ENCODE measurements around the gene PCLO. TPM values are rescaled to one million over a fixed set of nuclear protein-coding genes. Genes with fewer than 3 reads are reported as not detected.

Gene PCLO
- polyA plus RNA-seq, 1 donor (not counting 4 experiments of a cell fraction or from before 2014, with no cell fraction given) = 1.8 TPM

DNA sequence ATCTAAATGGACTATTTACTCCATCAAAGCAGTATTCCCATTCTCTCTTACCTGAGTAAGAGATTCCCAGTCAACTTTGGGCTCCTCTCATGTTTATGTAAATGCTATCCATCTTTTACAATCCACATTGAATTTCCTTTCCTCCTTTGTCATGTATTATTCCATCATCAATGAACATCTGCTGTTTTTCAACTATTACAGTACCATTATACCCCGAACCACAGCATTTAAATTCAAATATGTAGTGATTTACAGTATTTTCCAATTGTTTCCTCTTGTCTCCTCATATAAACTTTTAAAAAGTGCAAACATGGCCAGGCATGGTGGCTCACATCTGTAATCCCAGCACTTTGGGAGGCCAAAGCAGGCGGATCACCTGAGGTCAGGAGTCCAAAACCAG, 20.3 kb downstream of the PCLO start:
- Histone ChIP-seq H4K20me1 (ENCODE audit: control insufficient read depth, extremely low read depth, insufficient read depth, low read length) (no peaks in the 10 kb centered on the region), H3K9ac (ENCODE audit: control insufficient read depth, extremely low read depth, insufficient read depth, low read length) (no peak overlapping the region), H3K4me3 (ENCODE audit: control insufficient read depth in 2 of 3, extremely low read depth in 1 of 3, insufficient read depth in 2 of 3, low read depth in 1 of 3, low read length in 3 of 3) (no peak overlapping the region), H3K36me3 (ENCODE audit: control insufficient read depth in 2 of 2, extremely low read depth in 1 of 2, insufficient read depth in 2 of 2, low read length in 2 of 2) (no peaks in the 10 kb centered on the region), H3K27ac (ENCODE audit: control insufficient read depth, insufficient read depth, low read length) (no peak overlapping the region), H3K27me3 (ENCODE audit: control insufficient read depth, extremely low read depth, insufficient read depth, low read length) (no peaks in the 10 kb centered on the region), H3K4me1 (ENCODE audit: control insufficient read depth, extremely low read depth, insufficient read depth, low read length) (no peaks in the 10 kb centered on the region), H3K9me1 (ENCODE audit: control insufficient read depth, extremely low read depth, insufficient read depth, low read length) (no peaks in the 10 kb centered on the region), H3K4me2 (ENCODE audit: control insufficient read depth, extremely low read depth, insufficient read depth, low read depth, low read length) (no peak overlapping the region), H3K79me2 (ENCODE audit: control insufficient read depth, insufficient read depth, low read length) (no peaks in the 10 kb centered on the region), H2AFZ (ENCODE audit: control insufficient read depth, low read length) (no peak overlapping the region), H3K9me3 (ENCODE audit: control insufficient read depth, low read depth, low read length) (no peaks in the 10 kb centered on the region)
- TF ChIP-seq, protein P1, sequence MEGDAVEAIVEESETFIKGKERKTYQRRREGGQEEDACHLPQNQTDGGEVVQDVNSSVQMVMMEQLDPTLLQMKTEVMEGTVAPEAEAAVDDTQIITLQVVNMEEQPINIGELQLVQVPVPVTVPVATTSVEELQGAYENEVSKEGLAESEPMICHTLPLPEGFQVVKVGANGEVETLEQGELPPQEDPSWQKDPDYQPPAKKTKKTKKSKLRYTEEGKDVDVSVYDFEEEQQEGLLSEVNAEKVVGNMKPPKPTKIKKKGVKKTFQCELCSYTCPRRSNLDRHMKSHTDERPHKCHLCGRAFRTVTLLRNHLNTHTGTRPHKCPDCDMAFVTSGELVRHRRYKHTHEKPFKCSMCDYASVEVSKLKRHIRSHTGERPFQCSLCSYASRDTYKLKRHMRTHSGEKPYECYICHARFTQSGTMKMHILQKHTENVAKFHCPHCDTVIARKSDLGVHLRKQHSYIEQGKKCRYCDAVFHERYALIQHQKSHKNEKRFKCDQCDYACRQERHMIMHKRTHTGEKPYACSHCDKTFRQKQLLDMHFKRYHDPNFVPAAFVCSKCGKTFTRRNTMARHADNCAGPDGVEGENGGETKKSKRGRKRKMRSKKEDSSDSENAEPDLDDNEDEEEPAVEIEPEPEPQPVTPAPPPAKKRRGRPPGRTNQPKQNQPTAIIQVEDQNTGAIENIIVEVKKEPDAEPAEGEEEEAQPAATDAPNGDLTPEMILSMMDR (optimal IDR thresholded peaks at IDR 0.05 in 1 of 3, IDR thresholded peaks at IDR 0.05 in 1 of 3, conservative IDR thresholded peaks at IDR 0.05 in 1 of 3; ENCODE audit: extremely low read depth in 1 of 3, insufficient read depth in 2 of 3, low read length in 3 of 3) = no peak
- TF ChIP-seq EZH2 (IDR thresholded peaks at IDR 0.05; ENCODE audit: low read length) = no peak
- FAIRE-seq (no peak), DNase-seq (ENCODE audit: low read depth, low spot score) (no peak)
- dilution Hi-C loops (cut with MboI; ENCODE audit: extremely low pct_ligation_motif_present, low sequenced_read_pairs) = no loop called here

DNA sequence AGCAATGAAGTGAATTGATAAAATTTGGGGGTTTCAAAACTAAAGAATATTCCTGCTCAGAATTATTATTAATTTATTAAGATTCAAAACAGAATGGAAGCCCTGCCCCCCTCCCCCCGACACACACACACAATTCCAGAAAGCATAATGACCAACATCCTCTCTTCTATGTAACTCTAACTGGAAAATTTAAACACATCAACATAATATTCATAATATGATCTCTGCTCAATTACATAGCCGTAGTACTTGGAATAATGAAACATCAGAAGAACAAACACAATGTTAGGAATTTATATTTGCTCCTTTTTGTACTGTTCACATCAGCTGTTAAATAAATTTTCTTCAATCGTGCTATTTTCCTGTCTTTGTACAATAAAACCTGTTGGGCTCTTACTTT, 20.8 kb downstream of the PCLO start:
- H3K9me1 ChIP-seq (ENCODE audit: control insufficient read depth, extremely low read depth, insufficient read depth, low read length) = no peaks in the 10 kb centered on the region
- H3K36me3 ChIP-seq (ENCODE audit: control insufficient read depth in 2 of 2, extremely low read depth in 1 of 2, insufficient read depth in 2 of 2, low read length in 2 of 2) = no peaks in the 10 kb centered on the region
- no peak overlapping the region for H3K4me3 ChIP-seq (ENCODE audit: control insufficient read depth in 2 of 3, extremely low read depth in 1 of 3, insufficient read depth in 2 of 3, low read depth in 1 of 3, low read length in 3 of 3)
- dilution Hi-C loops (cut with MboI; ENCODE audit: extremely low pct_ligation_motif_present, low sequenced_read_pairs) = no loop called here
- FAIRE-seq = no peak
- no peak overlapping the region for H2AFZ ChIP-seq (ENCODE audit: control insufficient read depth, low read length)
- TF ChIP-seq EZH2 (IDR thresholded peaks at IDR 0.05; ENCODE audit: low read length) = no peak
- TF ChIP-seq, protein P1 (optimal IDR thresholded peaks at IDR 0.05 in 1 of 3, IDR thresholded peaks at IDR 0.05 in 1 of 3, conservative IDR thresholded peaks at IDR 0.05 in 1 of 3; ENCODE audit: extremely low read depth in 1 of 3, insufficient read depth in 2 of 3, low read length in 3 of 3) = no peak
- H3K9me3 ChIP-seq (ENCODE audit: control insufficient read depth, low read depth, low read length) = no peaks in the 10 kb centered on the region
- H3K27me3 ChIP-seq (ENCODE audit: control insufficient read depth, extremely low read depth, insufficient read depth, low read length) = no peaks in the 10 kb centered on the region
- no peak overlapping the region for H3K4me2 ChIP-seq (ENCODE audit: control insufficient read depth, extremely low read depth, insufficient read depth, low read depth, low read length)
- H3K27ac ChIP-seq (ENCODE audit: control insufficient read depth, insufficient read depth, low read length) = no peak overlapping the region
- no peaks in the 10 kb centered on the region for H4K20me1 ChIP-seq (ENCODE audit: control insufficient read depth, extremely low read depth, insufficient read depth, low read length)
- H3K9ac ChIP-seq (ENCODE audit: control insufficient read depth, extremely low read depth, insufficient read depth, low read length) = no peak overlapping the region
- H3K79me2 ChIP-seq (ENCODE audit: control insufficient read depth, insufficient read depth, low read length) = no peaks in the 10 kb centered on the region
- H3K4me1 ChIP-seq (ENCODE audit: control insufficient read depth, extremely low read depth, insufficient read depth, low read length) = no peaks in the 10 kb centered on the region
- no peak for DNase-seq (ENCODE audit: low read depth, low spot score)

All from keratinocyte (primary cell).